Measurements from ENCODE around the gene SCUBE1. TPM values are rescaled to one million over a fixed set of nuclear protein-coding genes. Genes with fewer than 3 reads are reported as not detected.
A peak's percentile ranks its signal among the peaks of the same experiment; 100 is the strongest.

The SCUBE1 gene
- total RNA-seq, 1 donor from 2014 or later, result 0.64 TPM

GRCh38 chr22:43308836-43309235, 34.3 kb downstream of the SCUBE1 start:
- ATAC-seq, result no peak
- intact Hi-C loops (cut with micrococcal nuclease), result no loop called here
- DNase-seq, result no peak

GRCh38 chr22:43308060-43308830, 34.9 kb downstream of the SCUBE1 start:
- intact Hi-C loops (cut with micrococcal nuclease), result no loop called here
- peak; percentile 51 for DNase-seq
- ATAC-seq, result no peak

- DNase-seq (peak; percentile 83), ATAC-seq (peak; percentile 92)
- intact Hi-C loops (cut with micrococcal nuclease), result no loop called here
Measured at GRCh38 chr22:43305806-43306205, 37.4 kb downstream of the SCUBE1 start.

GRCh38 chr22:43304831-43305590, 38.2 kb downstream of the SCUBE1 start:
- intact Hi-C loops (cut with micrococcal nuclease), result no loop called here
- peak; percentile 25 for ATAC-seq
- no peak for DNase-seq

- intact Hi-C loops (cut with micrococcal nuclease), result no loop called here
- ATAC-seq (no peak), DNase-seq (no peak)
Measured at GRCh38 chr22:43303751-43304150, 39.4 kb downstream of the SCUBE1 start.

GRCh38 chr22:43303166-43303565, 40.0 kb downstream of the SCUBE1 start:
- intact Hi-C loops (cut with micrococcal nuclease), result no loop called here
- DNase-seq (no peak), ATAC-seq (no peak)

- intact Hi-C loops (cut with micrococcal nuclease), result no loop called here
- no peak for ATAC-seq
- DNase-seq, result no peak
Measured at GRCh38 chr22:43302531-43303041, 40.6 kb downstream of the SCUBE1 start.

GRCh38 chr22:43301866-43302265, 41.3 kb downstream of the SCUBE1 start:
- ATAC-seq (no peak), DNase-seq (no peak)
- intact Hi-C loops (cut with micrococcal nuclease), result no loop called here

GRCh38 chr22:43300891-43301676, 42.1 kb downstream of the SCUBE1 start:
- ATAC-seq (no peak), DNase-seq (no peak)
- intact Hi-C loops (cut with micrococcal nuclease), result no loop called here

GRCh38 chr22:43299736-43300135, 43.4 kb downstream of the SCUBE1 start:
- intact Hi-C loops (cut with micrococcal nuclease), result no loop called here
- no peak for DNase-seq
- no peak for ATAC-seq

GRCh38 chr22:43298062-43298801, 44.9 kb downstream of the SCUBE1 start:
- peak; percentile 54 for ATAC-seq
- peak; percentile 65 for DNase-seq
- intact Hi-C loops (cut with micrococcal nuclease), result no loop called here

GRCh38 chr22:43297270-43298061, 45.7 kb downstream of the SCUBE1 start:
- intact Hi-C loops (cut with micrococcal nuclease), result no loop called here
- DNase-seq (peak; percentile 23), ATAC-seq (peak; percentile 58)

- ATAC-seq (no peak), DNase-seq (no peak)
- intact Hi-C loops (cut with micrococcal nuclease), result no loop called here
Measured at GRCh38 chr22:43296276-43296902, 46.8 kb downstream of the SCUBE1 start.

- intact Hi-C loops (cut with micrococcal nuclease), result no loop called here
- ATAC-seq (no peak), DNase-seq (peak; percentile 44)
Measured at GRCh38 chr22:43295660-43296059, 47.5 kb downstream of the SCUBE1 start.

- DNase-seq (no peak), ATAC-seq (no peak)
- intact Hi-C loops (cut with micrococcal nuclease), result no loop called here
Measured at GRCh38 chr22:43295173-43295572, 48.0 kb downstream of the SCUBE1 start.

- peak; percentile 70 for DNase-seq
- intact Hi-C loops (cut with micrococcal nuclease), result no loop called here
- peak; percentile 16 for ATAC-seq
Measured at GRCh38 chr22:43293655-43294392, 49.3 kb downstream of the SCUBE1 start.

- ATAC-seq (no peak), DNase-seq (no peak)
- intact Hi-C loops (cut with micrococcal nuclease), result no loop called here
Measured at GRCh38 chr22:43293259-43293654, 49.9 kb downstream of the SCUBE1 start.
